M059J (cell line): Measurements from ENCODE around the gene ATRNL1. TPM values are rescaled to one million over a fixed set of nuclear protein-coding genes. Genes with fewer than 3 reads are reported as not detected.

ENCODE experiments used
- DNase-seq: peaks from one replicate; pipeline ENCODE4 v3.0.0-alpha.2; 2012; ENCODE audit warnings: low read depth
- total RNA-seq: library from RNA; depleted of rRNA; stranded (reverse); fragments of >200 nt; shearing (Covaris generic); gene quantifications from 2 replicates; pipeline ENCODE4 v1.2.3, GENCODE V29; 2014

ATRNL1 gene
- total RNA-seq, 1 experiment from 2014 or later = 6.1 TPM

DNA sequence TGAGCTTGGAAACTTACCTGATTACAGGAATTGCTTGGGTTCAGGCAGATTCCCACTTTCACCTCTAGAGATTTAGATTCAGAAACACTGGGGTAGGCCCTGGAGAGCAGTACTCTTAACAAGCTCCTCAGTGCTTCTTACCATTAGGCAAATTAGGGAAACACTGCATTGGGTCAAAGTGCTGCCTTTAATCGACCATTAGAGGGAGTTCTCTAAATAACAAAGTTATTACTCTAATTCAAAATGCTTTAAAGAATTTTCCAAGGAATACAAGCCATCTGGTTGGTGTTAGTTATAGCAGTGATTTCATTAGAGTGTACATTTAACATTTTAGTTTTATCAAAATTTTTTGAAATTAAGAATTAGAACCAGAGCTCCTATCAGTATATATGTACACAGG lies 855.3 kb downstream of the ATRNL1 start:
- DNase-seq = peak; percentile 54

DNA sequence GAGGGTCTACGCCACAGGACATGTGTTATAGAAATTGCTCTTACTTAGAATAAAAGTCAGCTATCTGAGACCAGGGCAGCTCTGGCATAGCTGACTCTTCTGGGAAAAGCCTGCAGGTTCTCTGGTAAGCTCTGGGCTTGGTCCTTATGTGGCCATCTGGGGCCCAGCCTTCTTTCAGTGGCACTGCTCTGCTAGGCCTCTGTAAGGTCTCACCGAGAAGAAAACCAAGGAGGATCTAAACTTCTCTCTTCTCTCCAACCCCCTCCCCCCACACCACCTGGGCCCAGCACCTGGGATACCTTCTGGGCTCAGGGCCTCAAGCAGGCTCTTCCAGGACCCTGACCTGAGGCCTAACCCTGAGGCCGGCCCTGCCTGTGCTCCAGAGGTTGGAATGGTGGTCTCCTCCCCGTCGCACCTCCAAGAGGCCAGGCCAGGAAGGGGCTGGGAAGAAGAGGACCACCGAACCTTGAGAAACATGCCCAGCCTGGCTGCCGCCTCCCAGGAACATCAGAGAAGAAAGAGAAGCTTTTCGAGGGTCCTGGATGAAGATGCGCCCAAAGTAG lies 856.2 kb downstream of the ATRNL1 start:
- DNase-seq = no peak

DNA sequence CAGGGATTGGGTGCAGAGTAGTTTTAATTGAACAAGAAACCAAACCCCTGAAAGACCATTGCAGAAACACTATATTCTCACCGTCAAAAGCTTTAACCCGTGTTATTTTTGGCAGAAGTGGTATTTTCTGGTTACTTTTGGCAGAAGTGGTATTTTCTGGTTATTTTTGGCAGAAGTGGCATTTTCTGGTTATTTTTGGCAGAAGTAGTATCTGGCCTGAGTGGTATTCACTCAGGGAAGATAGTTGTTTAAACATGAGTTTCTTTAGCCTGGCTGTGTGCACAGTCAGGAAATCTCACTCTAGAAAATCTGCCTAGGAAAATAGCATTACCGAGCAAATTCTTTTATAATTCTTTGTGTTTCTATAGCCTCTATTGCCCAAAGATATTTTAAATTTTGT lies 857.2 kb downstream of the ATRNL1 start:
- peak; percentile 54 for DNase-seq

DNA sequence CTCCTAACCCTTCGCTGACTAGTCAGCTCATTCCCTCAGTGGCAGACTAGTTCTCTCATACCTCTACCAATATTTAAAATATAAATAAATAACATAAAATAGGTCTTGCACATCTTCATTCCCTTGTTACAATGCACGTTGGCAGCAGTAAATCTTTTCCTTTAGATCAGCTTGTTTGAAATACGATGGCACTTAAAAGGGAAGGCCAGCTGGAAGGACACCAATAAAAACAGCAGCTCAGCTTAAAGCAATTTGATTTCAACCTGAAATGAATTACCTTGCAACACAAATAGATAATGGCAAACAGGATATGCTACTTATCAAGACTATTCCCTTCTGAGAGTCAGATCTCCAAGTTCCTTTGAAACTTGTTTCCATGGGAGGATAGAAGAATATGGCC lies 858.1 kb downstream of the ATRNL1 start:
- peak; percentile 44 for DNase-seq

DNA sequence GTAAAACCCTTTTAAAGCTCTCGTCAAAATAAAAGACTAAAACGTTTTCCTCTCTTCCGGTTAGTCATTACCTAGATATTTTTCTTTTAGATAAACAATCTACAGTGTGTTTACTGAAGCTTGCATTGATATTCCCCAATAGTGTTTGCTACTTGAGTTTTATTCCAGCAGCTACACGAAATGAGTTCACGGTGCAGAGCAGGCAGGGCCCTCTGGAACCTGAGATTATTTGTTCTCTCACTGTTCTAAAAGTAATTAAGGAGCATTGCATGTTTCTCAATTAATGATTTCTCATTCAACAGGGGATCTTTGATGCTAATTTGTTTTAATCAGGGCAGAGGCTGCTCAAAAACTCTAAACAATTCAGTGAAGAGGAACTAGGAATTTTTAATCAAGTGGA lies 860.1 kb downstream of the ATRNL1 start:
- peak; percentile 67 for DNase-seq

DNA sequence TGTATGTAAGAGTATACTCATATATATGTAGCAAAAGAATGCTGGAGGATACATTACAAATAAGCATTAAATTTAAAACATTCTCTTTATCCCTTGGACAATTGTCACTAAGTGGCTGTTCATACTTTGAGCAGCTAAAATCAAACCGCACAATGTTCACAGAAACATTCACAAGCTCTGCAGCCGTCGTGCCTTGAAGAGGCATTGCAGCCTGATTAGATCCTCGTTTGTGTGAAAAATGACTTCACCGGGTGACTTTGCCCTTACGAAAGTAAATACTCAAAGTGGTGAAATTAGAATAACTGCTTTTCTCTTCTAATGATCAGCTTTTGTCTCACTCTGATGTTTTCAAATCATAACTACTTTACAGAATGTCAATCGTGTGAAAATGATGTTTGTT lies 860.8 kb downstream of the ATRNL1 start:
- no peak for DNase-seq

DNA sequence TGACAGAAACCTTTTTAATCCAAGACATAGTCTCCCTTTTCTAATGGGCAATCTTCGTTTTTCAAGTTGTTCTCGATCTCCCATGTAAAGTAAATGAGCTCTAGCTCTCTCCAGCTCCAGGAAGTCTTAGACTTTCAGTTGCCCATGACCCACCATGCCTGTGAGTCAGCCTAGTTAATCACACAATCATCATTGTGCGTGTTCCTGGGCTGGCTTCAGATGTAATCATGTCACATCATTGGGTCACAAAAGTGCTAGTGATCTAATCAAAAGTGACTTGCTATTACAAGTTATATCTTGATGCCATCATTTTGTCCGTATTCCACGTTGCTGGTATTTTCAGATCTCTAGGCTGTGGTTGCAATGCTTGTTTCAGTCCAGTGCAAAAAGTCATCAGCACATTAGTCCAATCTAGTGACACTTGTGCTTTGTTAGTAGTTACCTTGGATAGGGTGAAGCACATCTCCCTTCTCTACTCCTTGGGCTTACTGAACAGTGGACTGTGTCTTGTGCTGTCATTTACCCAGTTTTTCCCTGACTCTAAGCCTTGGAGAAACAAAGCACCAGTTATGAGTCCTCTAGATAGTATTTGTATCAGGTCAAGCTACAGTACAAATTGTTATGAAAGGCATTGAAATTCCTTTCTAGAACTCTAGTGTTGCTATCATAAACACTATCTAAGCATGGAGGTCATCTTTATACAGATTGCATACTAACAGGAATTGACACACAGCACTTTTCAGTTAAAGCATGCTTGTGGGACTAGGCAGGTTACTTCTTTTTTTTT lies 863.3 kb downstream of the ATRNL1 start:
- peak; percentile 81 for DNase-seq

DNA sequence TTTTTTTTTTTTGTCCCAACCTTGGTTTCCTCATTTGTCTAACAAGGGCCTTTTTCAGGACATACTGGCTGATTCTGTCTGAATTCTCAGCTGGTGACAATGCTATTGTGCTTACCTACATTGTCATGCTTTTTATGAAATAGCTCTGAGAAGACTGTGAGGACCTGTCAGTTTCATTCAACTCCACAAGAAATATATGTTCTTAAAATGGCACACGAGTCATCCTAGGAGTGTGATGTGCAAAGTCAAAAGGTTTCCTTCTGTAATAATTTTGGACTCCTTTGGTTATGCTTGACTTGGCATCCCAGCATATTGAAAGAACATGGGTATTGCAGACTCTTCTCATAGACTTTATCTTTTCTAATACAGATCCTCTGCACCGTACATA lies 863.8 kb downstream of the ATRNL1 start:
- DNase-seq = peak; percentile 49

DNA sequence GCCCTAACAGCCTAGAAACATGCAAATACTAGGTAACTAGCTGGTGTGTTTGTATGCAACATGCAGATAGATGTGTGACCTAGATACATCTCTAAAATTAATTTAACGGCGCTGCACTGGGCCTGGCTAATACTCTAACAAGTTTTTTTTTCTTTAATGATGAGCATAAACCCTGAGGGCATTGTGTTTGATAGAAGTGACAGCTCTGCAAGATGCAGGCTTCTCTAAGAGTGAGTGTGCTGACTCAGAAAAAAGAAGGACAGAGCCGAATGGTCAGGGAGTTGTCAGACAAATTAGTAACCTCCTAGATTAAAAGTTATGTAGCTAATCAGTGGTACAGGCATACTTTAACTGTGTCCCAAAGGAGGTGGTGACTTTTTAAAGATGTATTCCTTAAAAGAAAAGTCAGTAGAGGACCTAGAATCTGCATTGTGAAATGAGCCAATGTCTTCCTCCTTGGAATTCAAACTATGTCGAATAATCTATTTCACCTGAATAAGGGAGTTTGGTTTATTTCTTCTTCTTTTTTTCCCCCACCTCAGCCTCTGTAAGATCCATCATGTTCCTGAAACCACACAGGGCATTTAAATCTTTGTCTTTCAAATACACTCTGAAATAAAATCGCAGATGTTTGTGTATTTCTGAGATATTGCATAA lies 864.7 kb downstream of the ATRNL1 start:
- DNase-seq = peak; percentile 30

DNA sequence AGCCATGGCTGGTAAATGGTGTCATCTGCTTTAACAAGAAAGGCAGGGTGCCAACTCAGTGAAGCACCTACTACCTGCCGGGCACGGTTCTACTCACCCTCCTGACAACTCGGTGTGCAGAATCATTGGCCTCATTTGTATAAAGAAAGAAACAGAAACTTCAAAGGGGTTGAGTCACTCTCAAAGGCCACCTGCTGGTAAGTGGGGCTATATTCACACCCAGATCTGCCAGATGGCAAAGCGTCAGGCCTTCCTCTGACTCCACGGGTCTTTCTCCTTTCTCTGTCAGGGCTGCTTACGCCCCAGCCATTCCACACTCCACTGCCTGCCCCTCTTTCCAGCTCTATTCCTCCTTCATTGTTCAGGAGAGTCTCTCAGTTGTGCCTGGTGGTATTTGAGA lies 870.7 kb downstream of the ATRNL1 start:
- peak; percentile 57 for DNase-seq

DNA sequence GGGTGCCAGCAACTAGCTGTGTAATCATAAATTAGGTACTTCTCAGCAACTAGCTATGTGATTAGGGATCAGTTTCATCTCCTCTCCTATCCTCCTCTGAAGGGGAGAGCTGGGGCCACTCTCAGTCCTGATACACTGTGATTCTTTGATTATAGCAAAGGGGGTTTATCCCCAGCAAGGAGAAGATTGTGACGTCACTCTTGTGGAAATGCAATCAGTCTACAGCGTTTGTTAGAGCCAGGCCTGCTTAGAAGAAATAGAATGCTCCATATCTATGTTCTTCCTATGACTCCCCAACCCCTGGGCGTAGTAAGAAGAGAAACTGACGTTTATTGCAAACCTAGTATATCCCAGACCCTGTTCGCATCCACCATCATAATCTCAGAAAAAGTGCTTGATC lies 871.7 kb downstream of the ATRNL1 start:
- no peak for DNase-seq

DNA sequence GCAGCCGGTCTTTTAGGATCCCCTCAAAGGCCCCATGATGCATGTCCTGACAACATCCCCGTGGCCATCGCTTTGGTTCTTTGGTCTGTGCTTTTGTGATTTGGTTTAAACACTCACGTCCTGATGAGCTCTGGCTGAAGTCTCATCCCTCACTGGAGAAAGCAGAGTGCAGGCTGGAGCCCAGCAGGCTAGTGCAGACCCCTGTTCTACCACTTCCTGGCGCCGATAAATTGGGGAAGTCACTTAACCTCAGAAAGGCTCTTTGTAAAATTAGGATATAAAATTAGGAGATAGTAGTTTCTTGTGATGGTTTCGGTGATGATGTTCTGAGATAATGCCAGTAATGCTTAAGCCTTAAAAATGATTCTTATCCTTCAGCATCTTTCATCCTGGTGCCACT lies 872.2 kb downstream of the ATRNL1 start:
- DNase-seq = no peak

DNA sequence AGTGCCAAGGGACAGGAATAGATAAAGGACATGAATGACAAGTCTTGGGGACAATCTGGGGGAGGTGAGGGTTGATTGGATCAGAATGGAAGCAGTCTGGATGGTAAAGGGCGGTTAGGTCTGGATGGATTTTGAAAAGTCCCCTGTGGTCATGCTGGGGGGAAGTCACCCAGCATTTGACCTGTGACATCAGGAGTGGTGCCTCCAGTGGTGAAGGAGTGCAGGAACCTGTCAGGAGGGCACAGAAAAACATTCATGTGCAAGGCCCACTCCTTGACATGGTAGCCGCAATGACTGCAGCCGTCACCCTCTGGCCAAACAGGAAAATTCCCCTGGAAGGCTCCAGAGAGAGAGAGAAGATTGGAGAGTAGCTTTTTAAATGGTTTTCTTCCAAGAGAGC lies 875.1 kb downstream of the ATRNL1 start:
- no peak for DNase-seq

DNA sequence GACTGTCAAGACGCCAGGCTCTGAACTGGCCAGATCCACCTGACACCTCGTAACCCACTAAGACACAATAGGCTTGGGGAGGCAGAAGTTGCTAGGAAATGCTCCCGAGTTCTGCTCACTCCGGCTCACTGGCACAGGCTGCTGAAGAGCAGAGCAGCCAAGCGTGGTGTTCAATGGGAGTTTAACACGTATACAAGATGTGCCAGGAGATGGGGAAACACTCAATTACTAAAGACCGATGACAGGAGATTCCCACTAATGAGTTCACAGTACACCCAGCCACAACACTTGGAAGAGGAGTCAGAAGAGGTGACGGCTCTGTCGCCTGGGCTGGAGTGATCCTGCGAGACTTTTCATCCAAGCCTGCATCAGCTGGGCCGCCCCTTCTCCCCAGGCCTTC lies 876.4 kb downstream of the ATRNL1 start:
- no peak for DNase-seq

DNA sequence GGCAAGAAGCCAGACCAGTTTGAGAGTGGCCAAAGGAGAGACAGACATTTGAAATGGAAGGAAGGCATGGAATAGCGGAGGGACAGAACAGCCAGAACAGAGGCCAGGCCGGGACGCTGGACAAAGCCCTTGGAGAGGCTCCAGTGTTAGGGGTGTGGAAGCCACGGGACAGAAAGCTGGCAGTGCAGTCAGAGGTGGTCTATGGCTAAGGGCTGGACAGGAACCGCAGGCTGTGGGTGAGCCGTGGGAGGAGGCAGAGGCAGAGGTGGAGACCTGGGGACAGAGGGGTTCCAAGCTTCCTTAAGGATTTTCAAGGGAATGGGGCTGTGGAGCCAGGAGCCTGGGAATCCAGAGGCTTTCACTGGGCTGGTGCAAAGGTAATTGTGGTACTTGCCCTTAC lies 878.8 kb downstream of the ATRNL1 start:
- no peak for DNase-seq

DNA sequence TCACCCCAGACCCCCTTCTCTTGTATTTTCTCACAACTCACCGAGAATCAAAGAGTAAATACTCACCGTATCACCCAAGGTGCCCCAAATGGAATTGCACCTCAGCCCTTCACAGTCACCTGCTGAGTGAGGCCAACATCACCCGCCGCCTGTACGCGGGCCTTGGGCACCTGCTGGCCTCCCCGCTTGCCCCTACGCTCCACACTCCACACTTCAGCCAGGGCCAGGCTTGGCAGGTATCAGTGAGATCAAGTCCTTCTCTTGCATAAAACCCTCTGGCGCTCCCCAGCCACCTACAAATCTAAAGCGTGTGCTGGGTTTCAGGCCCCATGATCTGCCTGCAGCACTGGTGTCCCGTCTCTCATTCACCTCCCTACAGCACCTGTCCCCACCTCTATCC lies 879.3 kb downstream of the ATRNL1 start:
- DNase-seq = no peak

DNA sequence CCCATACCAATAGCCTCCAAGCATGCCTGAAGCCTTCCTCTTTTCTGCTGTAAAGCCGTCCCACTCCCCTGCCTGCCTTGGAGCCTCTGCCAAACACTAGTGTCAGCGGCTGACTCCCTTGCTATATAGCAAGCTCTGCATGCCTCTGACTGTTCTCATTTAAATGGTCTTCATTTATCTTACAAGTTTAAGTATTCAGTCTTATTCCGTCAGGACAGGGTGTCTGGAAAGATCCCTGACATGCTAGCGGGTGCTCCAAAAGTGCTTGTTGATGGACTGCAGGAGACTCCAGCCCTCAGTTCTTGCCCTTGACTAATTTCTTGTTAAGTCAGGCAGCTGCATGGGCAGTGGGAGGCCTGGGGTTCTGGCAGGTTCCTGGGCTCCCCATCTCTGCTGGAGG lies 881.2 kb downstream of the ATRNL1 start:
- no peak for DNase-seq

DNA sequence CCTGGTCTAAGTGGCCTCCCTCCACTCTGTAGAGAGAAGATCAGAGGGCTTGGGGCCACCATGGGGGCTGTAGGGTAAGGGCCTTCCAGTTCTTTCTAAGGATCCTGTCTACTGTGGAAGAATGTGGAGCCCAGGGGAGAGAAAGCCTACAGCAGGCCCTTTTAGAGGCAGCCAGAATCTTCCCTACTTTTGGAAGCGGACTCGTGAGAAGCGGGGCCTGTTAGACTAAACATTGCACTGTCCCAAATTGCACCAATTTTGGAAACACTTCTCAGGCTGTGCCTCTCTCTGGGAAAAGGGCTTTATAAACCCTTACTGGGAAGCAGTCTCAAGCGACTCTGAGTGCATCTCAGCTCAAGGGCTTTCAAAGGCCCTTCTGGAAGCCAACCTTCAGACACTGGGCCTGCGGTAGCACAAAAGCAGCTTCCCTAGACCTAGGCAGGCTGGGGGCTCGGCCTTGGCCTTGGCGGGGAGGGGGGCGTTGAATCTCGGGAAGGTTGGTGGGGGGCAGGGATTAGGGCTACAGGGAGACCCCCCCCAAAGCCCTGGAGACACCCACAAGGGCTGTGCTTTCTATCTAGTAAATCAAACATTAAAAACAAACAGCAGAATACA lies 881.8 kb downstream of the ATRNL1 start:
- no peak for DNase-seq

DNA sequence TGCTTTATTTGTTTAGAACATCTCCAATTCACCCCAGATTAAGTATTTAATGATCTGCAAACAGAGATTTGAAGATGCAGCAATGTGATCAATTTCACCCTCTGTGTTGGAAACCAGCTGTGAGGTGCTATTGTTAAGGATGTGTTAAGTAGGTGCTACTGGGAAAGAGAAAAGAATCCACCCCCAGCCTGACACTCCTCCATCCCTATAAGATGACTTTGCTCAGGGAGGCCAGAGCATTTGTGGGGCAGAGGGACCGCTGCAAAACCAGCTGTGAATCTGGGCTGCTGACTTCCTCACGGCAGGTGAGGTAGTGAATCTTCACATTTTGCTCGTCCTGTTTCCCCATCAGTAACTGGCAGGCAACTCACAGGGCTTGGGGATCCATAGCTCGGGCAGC lies 882.3 kb downstream of the ATRNL1 start:
- DNase-seq = no peak

DNA sequence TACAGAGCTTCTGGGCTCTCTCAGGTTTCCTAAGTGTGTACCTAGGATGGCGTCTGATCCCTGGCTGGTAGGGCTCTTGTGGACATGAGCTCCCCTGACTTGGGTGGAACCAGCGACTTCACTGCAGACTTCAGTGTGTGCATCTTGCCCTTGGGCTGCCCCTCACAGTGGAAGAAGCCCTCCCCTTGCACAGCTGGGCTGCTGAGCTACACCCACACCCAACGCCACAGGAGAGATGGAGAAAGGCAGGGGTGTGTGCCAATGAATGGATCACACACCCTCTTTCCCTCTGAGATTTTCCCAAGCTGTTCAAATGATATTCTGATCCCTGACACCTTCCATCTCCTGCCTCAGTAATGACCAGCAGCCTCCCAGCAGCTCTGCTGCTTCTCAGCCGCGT lies 883.2 kb downstream of the ATRNL1 start:
- DNase-seq = no peak

DNA sequence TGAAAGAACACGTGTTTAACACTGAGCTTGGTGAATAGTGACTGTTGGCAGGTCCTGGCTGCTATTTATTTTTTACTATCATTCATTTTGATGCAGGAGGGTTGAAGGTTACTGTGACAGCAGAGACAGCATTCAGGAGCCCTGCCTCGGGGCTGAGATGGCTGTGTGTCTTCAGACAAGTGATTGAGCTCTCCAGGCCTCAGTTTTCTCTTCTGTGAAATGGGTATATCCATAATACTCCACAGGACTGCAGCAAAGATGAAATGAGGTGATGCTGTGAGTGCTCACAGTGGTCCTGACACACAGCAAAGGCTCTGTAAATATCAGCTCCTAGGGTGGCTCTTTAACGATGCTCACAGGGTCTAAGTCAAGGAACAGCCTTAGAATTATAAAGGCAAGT lies 884.7 kb downstream of the ATRNL1 start:
- DNase-seq = no peak

DNA sequence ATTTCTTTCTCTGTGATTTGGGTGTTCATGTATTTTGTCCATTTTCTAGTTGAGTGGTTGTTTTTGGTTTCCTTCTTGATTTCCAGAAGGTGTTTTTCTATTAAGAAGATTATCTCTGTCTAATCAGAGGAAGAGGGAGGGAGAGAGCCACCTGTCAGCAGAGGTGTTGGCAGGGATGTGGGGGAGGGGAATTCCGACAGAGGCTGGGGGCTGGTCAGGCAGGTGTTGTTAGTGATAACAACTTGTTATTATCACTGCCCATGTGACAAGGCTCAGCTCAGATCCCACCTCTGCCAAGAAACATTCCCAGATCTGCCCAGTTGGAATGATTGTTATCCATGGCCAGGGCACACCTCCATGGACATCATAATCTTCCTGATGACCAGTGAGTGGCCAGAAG lies 886.4 kb downstream of the ATRNL1 start:
- no peak for DNase-seq

DNA sequence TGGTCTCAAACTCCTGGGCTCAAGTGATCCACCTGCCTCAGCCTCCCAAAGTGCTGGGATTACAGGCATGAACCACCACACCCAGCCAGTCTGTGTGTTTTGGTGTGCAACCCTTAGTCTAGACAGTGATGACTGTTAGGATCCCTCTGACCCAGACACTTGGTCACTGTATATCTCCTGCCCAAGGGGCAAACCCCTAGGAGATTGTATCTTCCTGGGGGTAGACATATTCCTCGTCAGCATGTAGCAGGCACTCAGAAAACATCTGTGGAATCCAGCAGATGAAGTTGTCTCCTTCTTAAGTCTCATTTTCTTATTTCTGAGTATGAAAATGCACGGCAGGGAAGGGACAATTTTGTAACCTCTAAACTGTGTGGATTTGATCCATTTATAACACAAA lies 887.3 kb downstream of the ATRNL1 start:
- DNase-seq = no peak
